Bronchial epithelial cell (primary cell): Measurements from ENCODE around the gene NKPD1. TPM values are rescaled to one million over a fixed set of nuclear protein-coding genes. Genes with fewer than 3 reads are reported as not detected.

Experiments used
- DNase-seq: peaks from one replicate; pipeline ENCODE4 v3.0.0-alpha.2; 2010; ENCODE audit warnings: low read depth
- FAIRE-seq: peaks from 2 replicates; lab custom pipeline; 2011; peaks lifted over from hg19 to GRCh38; lab: Jason Lieb, UNC
- H3K27me3 ChIP-seq: 2 replicates; pipeline ENCODE4 v1.5.1; 2011; ENCODE audit warnings: low read length; ENCODE audit not compliant: control insufficient read depth, insufficient read depth
- H3K36me3 ChIP-seq: 2 replicates; pipeline ENCODE4 v1.5.1; 2011; ENCODE audit warnings: low read length; ENCODE audit not compliant: control insufficient read depth, insufficient read depth
- H3K4me3 ChIP-seq: 2 replicates; pipeline ENCODE4 v1.5.1; 2011; ENCODE audit warnings: mild to moderate bottlenecking, low read depth, low read length, control low read depth
- CTCF ChIP-seq: IDR thresholded peaks from 2 replicates; pipeline ENCODE4 v1.5.1; 2011; ENCODE audit warnings: mild to moderate bottlenecking, moderate library complexity, low read length, control low read depth, inconsistent platforms; ENCODE audit not compliant: insufficient read depth, severe bottlenecking
- total RNA-seq: library from RNA; depleted of rRNA; stranded (reverse); fragments of >200 nt; gene quantifications from 2 replicates; pipeline ENCODE4 v1.2.1, GENCODE V29; 2014

Gene NKPD1
- total RNA-seq, 1 donor from 2014 or later, result 0.53 TPM

GRCh38 chr19:45151320-45151719, 9.5 kb downstream of the NKPD1 start:
- no peaks in the 10 kb centered on the region for H3K36me3 ChIP-seq
- H3K27me3 ChIP-seq, result peaks cover 6% of the 10 kb centered on the region
- no peak for TF ChIP-seq CTCF
- DNase-seq (peak; percentile 82), FAIRE-seq (peak; percentile 50)
- H3K4me3 ChIP-seq, result no peak overlapping the region

GRCh38 chr19:45150751-45151281, 10.0 kb downstream of the NKPD1 start:
- TF ChIP-seq CTCF, result no peak
- H3K36me3 ChIP-seq, result no peaks in the 10 kb centered on the region
- H3K27me3 ChIP-seq, result peaks cover 6% of the 10 kb centered on the region
- DNase-seq (no peak), FAIRE-seq (no peak)
- H3K4me3 ChIP-seq, result no peak overlapping the region

GRCh38 chr19:45150180-45150579, 10.6 kb downstream of the NKPD1 start:
- Histone ChIP-seq H3K36me3 (no peaks in the 10 kb centered on the region), H3K4me3 (no peak overlapping the region), H3K27me3 (peaks cover 6% of the 10 kb centered on the region)
- no peak for FAIRE-seq
- DNase-seq, result no peak
- TF ChIP-seq CTCF, result no peak

- no peak for FAIRE-seq
- Histone ChIP-seq H3K36me3 (no peaks in the 10 kb centered on the region), H3K27me3 (peaks cover 6% of the 10 kb centered on the region), H3K4me3 (no peak overlapping the region)
- TF ChIP-seq CTCF, result no peak
- DNase-seq, result no peak
Observed at GRCh38 chr19:45149129-45149528, 11.7 kb downstream of the NKPD1 start.

GRCh38 chr19:45147835-45148676, 12.7 kb downstream of the NKPD1 start:
- H3K36me3 ChIP-seq, result peaks cover 1% of the 10 kb centered on the region
- peaks cover 3% of the 10 kb centered on the region for H3K27me3 ChIP-seq
- DNase-seq, result no peak
- no peak for FAIRE-seq
- TF ChIP-seq CTCF, result no peak
- H3K4me3 ChIP-seq, result no peak overlapping the region

GRCh38 chr19:45146741-45147205, 14.0 kb downstream of the NKPD1 start:
- H3K4me3 ChIP-seq, result no peak overlapping the region
- peaks cover 2% of the 10 kb centered on the region for H3K36me3 ChIP-seq
- no peak for FAIRE-seq
- no peaks in the 10 kb centered on the region for H3K27me3 ChIP-seq
- TF ChIP-seq CTCF, result no peak
- DNase-seq, result no peak
